HG03457 (cell line): ENCODE results near the gene FGF1.
"Not testable (repeated sequence)": the region's sequence is repeated elsewhere in the genome, so short reads cannot be mapped to it uniquely, and the experiment has no call there.

Source experiments
- ATAC-seq: cut with Tn5 transposase; IDR thresholded peaks from one replicate; pipeline ENCODE4 v1.9.1; 2021; ENCODE audit warnings: moderate number of reproducible peaks; ENCODE audit not compliant: unreplicated experiment

Gene FGF1

DNA sequence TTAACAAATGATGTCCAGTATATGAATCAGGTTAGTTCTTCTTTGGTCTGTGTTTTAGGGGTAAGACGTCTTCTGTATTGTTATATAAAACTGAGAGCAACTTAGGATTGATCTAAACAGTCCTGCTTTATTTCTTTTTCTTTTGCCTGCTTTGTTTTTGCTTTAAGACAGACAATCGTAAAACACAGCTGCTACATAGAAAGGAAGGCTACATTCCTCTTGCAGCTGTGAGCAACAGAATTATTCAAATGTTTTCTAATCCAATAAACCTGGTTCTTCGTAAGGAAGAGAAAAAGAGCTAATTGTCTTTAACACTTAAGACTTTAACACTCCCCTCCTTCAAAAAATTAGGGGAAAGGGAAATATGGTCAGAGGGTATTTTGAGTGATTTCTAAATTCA is 14.6 kb downstream of the FGF1 start:
- ATAC-seq, result no peak

DNA sequence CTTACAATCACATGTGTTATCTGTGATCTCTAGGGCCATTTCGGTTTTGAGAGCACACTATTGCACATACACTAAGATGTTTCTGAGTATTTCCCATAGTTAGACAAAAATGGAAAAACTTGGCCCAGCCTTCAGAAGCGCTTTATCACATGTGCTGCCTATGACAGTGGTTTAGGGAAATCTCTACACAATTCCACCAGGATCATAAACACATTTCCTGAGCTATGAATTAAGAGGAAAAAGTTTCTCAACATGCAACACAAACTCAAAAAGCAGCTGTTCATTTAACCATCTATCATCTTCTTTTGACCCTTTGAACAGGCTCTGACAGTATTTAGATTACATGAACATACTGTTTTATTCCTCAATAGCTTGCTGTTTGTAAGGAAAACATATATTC is 15.1 kb downstream of the FGF1 start:
- no peak for ATAC-seq

DNA sequence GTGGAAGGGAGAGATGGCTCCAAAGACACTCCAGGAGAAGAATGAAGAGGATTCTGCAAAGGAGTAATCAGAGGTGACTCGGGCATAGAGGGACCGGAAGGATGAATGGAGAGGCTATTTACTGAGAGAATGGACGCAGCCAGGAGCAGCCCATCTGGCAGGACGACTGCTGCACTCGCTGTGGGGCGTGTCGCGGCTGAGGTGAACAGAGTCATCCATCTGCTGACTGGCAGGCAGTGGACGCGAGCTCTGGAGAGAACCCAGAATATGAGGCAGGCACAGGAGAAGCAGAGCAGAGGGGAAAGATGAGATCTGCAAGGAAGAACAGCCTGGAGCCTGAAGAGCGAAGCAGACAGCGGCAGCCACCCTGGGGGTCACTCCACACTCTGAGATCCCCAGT is 16.4 kb downstream of the FGF1 start:
- no peak for ATAC-seq

DNA sequence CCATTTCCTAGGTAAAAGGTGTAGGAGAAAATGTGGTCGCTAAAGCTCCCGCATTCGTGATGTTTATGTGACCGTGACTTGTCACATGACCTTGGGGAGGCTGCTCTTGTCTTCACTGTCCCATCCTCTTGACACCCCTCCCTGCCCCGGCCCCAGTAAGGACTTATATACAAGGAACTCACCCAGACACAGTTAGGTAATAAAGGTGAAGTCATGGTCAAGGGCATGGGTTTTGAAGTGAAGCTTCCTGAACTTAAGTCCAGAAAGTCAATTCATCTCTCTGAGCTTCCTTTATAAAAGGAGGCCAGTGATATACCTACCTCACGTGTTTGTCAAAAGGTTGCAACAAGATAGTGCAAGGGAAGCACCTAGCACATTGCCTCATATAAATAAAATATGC is 17.6 kb downstream of the FGF1 start:
- ATAC-seq, result no peak

DNA sequence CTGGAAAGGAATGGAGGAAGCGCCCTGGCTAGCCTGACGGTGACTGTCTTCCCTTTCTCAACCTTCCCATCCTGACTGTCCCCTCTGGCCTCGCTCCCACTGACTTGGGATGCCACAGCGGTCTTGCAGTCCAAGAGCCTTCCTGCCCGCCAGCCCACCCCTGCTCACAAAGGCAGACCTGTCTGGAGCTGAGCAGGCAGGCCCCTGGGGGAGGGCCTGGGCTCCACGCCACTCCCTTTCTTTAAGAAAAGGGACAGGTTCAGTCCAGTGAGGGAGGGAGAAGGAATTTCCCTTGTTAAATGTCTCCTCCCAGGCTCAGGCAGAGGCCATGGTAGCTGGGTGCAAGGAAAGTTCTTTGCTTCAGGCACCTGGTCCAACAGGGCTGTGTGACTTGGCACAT is 18.1 kb downstream of the FGF1 start:
- no peak for ATAC-seq

DNA sequence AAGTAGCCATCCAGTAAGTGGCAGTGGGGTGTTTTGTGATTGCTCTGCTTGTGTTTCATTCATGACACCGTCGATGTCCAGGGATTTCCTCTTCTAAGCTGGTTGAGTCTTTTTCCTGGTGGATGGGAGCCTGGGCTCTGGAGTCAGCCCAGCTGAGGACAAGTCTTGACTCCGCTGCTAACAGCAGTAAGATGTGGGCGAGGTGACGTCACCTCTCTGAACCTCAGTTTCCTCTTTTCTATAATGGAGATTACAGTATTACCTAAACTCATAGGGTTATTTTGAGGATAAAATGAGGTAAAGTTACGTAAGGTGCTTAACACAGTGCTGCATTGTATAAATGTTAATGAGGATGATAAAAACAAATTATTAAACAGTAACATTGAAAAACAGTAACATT is 21.3 kb downstream of the FGF1 start:
- no peak for ATAC-seq

DNA sequence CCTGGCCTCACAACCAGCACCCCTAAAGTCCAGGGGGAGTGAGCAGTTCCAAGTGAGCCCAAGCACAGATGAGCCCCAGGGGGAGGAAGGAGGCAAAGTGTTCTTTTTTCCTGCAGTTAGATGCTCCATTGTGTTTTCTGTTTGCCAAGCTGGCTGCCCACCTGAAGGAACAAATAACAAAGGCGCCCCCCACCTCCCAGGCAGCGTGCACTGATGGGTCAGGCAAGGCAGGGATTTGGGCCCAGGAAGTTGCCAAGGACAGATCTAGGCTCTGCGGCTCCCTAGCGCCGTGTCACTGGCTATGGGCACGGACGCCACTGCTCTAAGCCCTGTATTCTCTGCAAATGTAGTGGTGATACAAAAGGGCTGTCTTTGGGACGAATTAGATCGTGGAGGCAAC is 21.8 kb downstream of the FGF1 start:
- ATAC-seq, result no peak

DNA sequence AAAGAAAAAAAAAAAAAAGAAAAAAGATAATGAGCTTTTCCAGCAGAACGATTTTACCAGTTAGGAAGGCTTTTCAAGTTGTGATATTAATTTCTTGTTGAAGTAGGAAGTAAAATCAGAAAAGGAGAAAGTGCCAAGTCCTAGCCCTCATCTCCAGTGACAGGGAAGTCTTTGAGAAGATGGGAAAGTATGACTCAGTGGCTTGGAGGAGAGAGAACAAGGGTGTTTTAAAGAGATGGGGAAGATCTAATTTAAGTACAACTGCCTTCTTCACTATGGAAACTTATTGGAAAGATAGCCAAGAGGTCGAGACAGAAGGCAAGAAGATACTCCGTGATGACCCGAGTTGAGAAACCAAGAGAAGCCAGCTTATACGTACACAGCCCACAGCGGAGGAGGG is 22.6 kb downstream of the FGF1 start:
- no peak for ATAC-seq

DNA sequence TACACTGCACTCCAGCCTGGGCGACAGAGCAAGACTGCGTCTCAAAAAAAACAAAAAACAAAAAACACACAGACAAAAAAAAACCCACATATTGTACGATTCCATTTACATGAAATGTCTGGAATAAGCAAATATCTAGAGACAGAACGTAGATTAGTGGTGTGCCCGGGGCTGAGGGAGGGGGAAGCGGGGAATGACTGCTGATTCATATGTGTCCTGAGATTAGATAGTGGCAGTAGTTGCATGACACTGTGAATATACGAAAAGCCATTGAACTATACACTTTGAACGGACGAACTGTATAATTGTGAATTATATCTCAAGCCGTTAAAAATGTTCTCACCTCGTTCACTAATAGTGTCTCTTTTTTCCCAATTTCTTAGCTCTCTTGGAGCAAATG is 23.9 kb downstream of the FGF1 start:
- no peak for ATAC-seq

DNA sequence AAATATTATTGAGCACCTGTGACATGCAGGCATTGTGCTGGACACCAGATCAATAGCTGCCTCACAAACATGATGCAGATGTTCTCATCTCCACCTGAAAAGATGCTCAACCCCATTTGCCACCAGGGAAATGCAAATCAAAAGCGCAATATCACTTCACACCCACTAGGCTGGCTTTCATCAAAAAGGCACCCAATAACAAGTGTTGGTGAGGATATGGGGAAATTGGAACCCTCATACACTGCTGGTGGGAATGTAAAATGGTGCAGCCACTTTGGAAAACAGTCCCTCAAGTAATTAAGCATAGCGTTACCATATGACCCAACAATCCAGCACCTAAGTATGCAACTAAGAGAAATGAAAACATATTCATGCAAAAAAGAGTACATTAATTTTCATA is 24.7 kb downstream of the FGF1 start:
- no peak for ATAC-seq

DNA sequence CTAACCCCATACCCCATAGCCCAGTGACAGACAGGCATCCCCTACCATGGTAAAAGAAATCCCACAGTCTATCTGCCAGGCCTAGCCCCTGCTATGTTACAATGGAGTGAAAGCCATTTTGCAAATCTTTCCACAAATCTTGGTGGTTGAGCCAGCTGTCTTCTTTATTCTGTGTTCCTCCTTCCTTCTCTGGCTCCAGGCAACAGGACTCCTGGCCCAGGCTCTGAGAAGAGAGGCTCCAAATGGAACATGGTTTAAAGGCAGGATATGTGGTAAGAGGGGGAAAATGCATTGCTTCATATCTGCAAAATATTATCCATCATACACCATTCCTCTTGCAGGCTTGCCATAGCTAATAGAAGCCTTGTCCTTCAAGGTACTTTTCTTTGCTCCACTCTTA is 25.2 kb downstream of the FGF1 start:
- ATAC-seq, result no peak

DNA sequence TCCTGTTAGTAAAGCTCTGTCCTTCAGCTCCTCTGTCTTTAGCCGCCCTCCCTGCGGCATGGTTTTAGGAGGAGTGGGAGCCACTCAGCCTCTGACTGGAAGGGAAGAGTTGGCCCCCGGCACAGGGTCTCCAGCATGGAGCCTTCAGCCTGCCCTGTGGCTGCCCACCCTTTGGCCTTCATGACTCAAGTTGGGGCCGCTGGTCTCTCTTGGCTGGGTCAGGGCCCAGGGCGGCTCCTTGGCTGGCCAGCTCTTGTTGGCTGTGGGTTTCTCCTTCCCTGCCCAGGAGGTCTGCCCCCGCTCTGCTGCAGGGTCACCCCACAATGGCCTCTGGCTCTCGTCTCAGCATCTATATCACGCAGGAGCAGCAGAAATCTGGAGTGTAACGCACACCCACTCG is 25.7 kb downstream of the FGF1 start:
- ATAC-seq, result no peak

DNA sequence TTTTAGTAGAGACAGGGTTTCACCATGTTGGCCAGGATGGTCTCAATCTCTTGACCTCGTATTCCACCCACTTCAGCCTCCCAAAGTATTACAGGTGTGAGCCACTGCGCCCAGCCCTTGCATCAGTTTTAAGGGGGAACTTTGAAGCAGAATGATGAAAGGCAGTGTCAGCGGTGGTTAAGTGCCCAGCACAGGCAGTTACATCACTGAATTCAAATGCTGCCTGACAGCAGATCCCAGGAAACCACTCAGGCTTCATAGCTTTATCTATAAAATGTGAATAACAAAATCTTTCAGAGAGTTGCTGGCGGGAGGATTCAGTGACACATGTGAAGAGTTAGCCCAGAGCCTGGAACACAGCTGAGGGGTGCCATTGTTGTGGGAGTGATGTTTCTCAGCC is 26.5 kb downstream of the FGF1 start:
- ATAC-seq, result no peak

DNA sequence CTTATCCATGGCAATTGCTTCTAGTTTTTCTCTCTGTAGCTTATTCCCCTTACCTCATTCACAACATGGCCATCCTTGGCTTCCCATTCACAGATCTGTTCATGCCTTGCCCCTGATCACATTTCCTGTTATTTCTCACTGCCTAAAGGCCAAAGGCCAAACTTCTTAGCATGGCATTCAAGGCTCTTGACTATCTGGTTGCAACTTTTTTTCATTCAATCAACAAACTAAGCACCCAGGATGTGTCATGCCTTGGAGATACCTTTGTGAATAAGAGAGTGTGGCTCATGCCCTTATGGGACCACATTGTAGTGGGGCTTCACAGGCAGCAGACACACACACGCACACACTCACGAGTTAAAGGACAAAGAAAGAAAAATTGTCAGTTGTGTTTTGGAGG is 27.6 kb downstream of the FGF1 start:
- ATAC-seq, result no peak

DNA sequence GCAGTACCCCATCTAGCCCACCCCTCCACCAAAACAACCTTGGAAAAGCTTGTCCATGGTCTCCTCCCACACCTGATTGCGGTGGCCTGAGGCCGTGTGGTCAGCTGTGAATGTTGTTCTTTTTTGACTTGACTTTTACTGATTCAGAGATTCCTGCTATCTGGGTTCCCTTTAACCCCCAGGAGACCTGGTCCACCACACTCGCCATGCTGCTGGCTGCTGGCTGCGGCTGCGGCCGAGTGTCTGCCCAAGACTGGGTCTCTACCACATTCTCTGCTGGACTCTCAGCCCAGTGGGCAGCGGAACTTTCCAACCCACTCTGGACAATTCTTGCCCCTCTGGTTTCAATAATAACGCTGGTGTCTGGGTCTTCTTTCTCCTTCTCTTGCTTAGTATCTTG is 28.4 kb downstream of the FGF1 start:
- ATAC-seq, result no peak

DNA sequence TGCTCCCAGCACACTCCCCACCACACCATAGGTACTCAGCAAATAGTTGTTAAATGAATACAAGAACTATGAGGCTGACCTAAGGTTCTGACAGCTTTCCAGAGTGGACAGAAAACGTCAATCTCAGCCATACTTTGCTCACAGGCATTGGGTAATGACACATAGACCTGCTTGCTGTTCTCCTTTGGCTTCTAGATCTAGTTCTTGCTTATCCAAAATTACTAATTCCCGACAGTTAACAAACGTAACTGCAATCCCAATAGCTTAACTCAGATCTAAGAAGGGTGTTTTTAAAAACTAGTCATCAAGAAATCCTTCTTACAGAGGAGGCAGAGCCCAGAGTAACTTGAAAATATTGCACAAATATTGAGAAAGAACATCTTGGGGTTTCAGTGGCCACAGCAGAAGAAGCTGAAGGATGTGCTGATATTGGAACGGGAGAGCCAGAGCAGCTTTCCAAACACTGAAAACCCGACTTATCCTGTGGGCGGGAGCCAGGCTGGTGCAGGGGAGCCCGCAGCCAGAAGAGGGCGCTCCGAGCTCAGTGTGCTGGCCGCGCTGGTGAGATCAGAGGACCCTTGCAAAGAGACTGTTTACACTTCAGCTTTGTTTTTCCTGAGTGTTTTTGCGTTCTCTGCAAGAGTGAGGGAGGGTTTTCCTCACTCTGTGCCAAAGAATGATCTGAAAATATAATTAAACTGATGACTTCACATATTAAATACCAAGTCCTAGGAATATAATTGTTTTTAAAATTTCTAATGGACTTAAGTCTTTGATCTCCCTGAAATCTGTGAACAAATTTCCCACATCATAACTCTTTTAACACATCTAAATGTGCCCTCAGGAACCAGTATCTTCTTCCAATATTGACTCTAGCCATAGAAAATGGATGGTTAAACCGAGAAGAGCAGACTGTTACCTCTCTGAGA is 30.3 kb downstream of the FGF1 start:
- no peak for ATAC-seq

DNA sequence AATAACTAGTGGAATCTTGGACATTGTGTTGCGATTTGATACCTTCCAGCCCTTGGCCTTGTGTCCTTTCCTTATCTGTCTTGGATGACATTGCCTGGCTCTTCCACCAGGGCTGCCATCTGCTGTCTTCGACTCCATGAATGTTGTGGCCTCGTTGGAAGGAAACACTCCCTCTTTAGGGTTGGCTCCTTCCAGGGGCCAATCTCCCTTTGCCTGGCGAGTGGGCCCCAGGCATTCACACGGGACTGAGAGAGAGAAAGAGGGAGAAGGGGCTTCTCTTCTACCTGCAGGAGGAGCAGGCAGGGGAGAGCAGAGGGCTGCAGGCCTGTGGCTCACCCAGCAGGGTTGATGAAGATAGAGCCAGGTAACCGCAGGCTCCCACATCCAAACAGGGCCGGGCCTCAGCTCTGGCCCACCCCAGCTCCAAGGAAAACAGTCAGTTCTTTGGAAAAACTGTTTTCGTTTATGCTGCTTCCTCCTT is 31.3 kb downstream of the FGF1 start:
- ATAC-seq, result no peak

DNA sequence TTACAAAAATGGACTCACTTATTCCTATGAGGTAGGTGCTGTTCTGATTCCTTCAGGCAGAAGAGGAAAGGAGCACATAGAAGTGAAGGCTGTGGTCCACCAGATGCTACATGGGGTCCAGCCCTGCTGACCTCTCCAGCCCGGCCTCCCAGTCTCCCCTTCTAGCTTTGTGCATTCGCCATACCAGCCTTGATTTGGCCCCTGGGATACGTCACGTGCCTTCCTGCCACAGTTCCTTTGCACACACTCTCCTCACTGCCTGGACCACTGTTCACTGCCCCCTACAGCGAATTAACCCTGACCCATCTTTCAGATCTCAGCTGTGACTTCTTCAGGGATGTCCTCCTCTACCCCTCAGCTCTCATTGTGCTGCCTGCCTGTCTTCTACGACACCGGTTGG is 32.6 kb downstream of the FGF1 start:
- ATAC-seq, result no peak

DNA sequence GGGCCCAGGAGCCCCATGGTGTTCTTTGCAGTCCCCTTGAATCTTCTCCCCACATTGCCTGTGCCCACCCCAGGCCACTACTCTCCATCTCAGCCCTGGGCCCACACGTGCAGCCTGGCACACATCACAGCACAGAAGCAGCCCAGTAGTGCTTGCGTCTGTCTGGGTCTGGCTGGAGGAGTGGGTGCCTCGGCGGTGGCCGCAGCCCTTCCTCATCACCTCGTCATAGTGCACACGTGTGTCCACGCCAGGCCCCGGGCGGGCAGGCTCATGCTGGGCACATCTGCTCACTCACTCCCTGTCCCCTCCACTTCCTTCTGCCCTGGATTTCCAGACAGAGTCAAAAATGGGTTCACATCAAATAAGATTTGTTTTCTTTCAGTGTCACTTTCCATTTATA is 33.3 kb downstream of the FGF1 start:
- no peak for ATAC-seq

DNA sequence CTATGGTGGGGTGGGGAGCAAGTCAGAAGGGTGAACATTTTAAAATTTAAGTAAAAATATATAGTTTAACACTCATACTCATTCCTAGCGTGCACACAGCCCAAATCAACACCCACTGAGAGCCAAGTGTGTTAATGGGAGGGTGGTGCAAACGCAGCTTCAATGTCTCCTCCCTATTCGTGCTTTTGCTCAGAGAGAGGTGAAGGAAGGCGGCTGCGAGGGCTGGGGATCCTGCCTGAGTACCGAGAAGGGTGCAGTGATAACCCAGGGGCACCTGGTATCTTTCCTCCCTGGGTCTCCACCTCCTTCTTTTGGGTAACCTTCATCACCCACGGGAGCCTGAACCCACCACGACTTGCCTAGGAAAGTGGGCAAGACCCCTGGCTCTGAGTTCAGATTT is 35.0 kb downstream of the FGF1 start:
- no peak for ATAC-seq

DNA sequence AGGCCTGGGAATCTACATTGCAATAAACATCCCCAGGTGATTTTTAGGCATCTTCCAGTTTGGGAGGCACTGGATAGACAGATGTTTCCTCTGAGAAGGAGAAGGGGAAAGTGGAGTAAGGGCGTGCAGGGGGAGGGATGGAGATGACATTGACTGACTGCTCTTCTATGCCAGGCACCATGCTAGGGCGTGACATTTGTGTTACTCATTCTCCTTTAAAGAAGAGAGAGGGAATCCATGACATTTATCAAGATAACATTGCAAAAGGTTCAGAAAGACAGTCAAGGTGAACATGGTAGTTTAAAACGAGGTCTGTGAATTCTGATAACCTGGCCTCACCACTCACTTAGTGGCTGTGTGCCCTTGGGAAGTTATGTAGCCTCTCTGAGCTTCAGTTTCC is 35.8 kb downstream of the FGF1 start:
- ATAC-seq, result no peak

DNA sequence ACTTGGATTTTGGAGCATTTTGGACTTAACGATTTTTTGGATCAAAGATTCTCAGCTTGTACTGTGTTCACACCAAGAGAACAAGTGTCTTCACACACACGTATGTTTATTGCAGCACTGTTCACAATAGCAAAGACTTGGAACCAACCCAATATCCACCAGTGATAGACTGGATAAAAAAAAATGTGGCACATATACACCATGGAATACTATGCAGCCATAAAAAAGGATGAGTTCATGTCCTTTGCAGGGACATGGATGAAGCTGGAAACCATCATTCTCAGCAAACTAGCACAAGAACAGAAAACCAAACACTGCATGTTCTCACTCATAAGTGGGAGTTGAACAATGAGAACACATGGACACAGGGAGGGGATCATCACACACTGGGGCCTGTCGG is 37.8 kb downstream of the FGF1 start:
- ATAC-seq, result not testable (repeated sequence)

DNA sequence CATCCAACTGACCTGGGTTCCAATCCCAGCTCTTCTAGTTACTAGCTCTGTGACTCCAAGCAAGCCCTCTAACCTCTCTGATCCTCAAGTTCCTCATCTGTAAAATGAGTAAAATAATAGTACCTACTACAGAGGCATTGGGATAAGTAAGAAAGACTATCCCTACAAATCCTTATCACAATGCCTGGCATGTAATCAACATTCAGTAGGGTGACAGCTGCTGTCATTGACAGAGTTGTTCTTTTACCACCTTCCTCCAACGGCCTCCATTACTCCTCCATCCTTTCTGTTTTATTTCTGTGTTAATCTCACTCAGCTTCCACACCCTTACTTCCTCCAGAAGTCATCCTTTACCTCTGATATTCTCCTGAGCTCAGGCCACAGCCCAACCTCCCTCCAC is 40.4 kb downstream of the FGF1 start:
- ATAC-seq, result no peak
